Lower leg skin (tissue), 3 donors: ENCODE data around the gene ACSS3.

Source experiments
- POLR2A ChIP-seq, 2 donors: fragments of 450-650 bp; IDR thresholded peaks; one replicate each; pipeline ENCODE4 v1.6.1; 2016 to 2017; ENCODE audit warnings: antibody characterized with exemption in 2 of 2, mild to moderate bottlenecking in 1 of 2, moderate library complexity in 1 of 2
- TF ChIP-seq, protein P1 (sequence below), 3 donors: fragments of 450-650 bp; IDR thresholded peaks; one replicate each; pipeline ENCODE4 v1.5.1; 2016; ENCODE audit warnings: antibody characterized with exemption in 3 of 3, mild to moderate bottlenecking in 3 of 3, moderate library complexity in 2 of 3

DNA sequence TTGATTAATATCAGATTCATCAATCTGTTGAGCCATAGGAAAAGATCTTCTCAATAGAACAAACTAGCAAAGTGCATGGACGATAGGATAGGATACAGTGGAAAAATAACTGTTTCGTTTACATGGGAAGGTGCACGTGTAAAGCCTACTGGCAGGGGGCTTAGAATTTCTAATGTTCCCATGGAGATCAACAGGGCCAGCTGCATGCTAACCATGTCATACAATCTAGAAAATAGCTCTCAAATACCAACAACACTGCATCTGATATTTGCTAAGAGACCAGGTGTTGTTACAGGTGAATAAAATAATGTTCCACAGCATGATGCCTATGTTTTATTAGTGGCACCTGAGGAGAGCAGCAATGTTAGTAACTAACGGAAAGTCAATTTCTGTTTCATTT, 72.5 kb downstream of the ACSS3 start:
- TF ChIP-seq, protein P1, sequence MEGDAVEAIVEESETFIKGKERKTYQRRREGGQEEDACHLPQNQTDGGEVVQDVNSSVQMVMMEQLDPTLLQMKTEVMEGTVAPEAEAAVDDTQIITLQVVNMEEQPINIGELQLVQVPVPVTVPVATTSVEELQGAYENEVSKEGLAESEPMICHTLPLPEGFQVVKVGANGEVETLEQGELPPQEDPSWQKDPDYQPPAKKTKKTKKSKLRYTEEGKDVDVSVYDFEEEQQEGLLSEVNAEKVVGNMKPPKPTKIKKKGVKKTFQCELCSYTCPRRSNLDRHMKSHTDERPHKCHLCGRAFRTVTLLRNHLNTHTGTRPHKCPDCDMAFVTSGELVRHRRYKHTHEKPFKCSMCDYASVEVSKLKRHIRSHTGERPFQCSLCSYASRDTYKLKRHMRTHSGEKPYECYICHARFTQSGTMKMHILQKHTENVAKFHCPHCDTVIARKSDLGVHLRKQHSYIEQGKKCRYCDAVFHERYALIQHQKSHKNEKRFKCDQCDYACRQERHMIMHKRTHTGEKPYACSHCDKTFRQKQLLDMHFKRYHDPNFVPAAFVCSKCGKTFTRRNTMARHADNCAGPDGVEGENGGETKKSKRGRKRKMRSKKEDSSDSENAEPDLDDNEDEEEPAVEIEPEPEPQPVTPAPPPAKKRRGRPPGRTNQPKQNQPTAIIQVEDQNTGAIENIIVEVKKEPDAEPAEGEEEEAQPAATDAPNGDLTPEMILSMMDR (IDR thresholded peaks at IDR 0.05) = no peak
- no peak for TF ChIP-seq POLR2A (IDR thresholded peaks at IDR 0.05)
